GM12872 (cell line): Measurements from ENCODE around the gene OTOF.

Experiments used
- TF ChIP-seq, protein P1 (sequence below): IDR thresholded peaks from 3 replicates; pipeline ENCODE4 v1.5.1; 2011; ENCODE audit warnings: low read depth, mild to moderate bottlenecking, low read length, moderate library complexity; ENCODE audit not compliant: insufficient read depth

Gene OTOF

DNA sequence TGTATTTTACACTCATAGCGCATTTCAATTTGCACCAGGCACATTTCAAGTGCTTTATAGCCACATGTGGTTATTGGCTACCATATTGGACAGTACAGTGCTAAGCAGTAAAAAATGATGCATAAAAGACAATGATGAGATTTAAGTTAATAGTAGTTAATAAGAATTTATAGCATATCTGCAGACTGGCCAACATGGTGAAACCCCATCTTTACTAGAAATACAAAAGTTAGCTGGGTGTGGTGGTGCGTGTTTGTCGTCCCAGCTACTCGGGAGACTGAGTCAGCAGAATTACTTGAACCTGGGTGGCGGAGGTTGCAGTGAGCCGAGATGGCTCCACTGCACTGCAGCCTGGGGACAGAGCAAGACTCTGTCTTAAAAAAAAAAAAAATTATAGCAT lies 66.5 kb downstream of the OTOF start:
- TF ChIP-seq, protein P1, sequence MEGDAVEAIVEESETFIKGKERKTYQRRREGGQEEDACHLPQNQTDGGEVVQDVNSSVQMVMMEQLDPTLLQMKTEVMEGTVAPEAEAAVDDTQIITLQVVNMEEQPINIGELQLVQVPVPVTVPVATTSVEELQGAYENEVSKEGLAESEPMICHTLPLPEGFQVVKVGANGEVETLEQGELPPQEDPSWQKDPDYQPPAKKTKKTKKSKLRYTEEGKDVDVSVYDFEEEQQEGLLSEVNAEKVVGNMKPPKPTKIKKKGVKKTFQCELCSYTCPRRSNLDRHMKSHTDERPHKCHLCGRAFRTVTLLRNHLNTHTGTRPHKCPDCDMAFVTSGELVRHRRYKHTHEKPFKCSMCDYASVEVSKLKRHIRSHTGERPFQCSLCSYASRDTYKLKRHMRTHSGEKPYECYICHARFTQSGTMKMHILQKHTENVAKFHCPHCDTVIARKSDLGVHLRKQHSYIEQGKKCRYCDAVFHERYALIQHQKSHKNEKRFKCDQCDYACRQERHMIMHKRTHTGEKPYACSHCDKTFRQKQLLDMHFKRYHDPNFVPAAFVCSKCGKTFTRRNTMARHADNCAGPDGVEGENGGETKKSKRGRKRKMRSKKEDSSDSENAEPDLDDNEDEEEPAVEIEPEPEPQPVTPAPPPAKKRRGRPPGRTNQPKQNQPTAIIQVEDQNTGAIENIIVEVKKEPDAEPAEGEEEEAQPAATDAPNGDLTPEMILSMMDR = no peak

DNA sequence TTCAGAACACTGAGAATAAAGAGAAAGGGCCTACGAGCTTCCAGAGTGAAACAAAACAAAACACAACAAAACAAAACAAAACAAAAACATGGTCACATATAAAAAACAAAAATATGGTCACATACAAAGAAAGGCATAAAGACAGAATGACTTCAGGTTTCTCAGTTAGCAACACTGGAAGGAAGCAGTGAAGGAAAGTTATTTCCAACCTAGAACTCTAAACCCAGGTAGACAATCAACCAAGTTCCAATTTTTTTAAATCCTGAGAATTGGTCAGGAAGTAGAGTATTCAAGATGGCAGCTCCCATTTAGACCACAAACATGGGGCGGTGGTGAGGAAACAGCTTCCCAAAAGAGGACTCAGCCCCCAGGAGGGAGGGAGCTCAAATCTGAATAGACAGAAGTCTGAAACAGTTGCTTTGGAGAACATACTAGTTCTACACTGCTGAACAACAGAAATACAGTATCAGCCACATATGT lies 67.1 kb downstream of the OTOF start:
- TF ChIP-seq, protein P1 = no peak

DNA sequence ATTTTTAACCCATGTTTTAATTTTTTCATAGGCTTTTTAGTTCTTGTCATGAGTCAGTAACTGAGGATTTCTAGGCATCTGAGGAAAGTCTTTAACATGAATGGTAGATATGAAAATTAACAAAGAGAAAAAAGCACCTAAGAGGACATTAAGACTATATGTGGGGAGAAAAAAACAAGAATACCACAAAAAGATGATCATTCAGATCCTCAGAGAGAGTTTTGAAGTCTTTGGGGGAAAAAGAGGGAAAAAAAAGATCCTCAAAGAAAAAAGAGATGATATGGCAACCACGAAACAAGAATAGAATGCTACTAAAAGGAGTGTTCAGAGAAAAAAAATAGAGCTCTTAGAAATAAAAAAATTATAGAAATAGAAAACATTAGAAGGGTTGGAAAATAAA lies 68.1 kb downstream of the OTOF start:
- TF ChIP-seq, protein P1 = no peak

DNA sequence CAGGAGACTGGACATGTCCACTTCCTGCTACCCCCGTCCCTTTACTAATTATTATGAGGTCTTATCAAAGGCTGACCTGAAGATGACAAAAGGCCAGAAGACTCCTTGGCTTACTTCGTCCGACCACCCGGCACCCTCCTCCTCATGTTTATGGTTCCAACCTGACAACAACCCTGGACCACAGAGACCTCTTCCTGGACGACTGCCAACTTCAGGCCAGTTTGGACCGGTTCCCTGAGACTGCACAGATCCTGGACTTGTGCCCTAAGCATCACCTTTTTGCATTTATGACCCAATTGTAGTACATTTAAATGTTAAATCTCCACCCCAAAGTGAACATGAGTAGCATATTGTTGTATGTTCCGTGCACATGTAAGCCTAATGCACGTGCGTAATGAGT lies 70.4 kb downstream of the OTOF start:
- TF ChIP-seq, protein P1 = no peak
